HepG2 (cell line): ENCODE data around the gene BEST2. TPM values are rescaled to one million over a fixed set of nuclear protein-coding genes. Genes with fewer than 3 reads are reported as not detected.

ENCODE experiments used
- ARNTL ChIP-seq: sonication (generic); formaldehyde crosslinking; IDR thresholded peaks from 2 replicates; pipeline ENCODE4 v1.4.0; 2020; ENCODE audit warnings: mild to moderate bottlenecking, missing genetic modification reagents
- GATA4 ChIP-seq: sonication (generic); IDR thresholded peaks from 2 replicates; pipeline ENCODE4 v1.6.1; 2016; ENCODE audit warnings: antibody characterized with exemption, low read depth, borderline replicate concordance
- HNF4G ChIP-seq, 2 experiments: sonication (generic) in 1 of 2; formaldehyde crosslinking in 1 of 2; IDR thresholded peaks; 2 replicates each; pipeline versions ENCODE4 v1.4.0 to v1.6.1; 2011 to 2020; ENCODE audit warnings: borderline replicate concordance in 2 of 2, low read depth in 2 of 2, mild to moderate bottlenecking in 2 of 2, low read length in 1 of 2, missing genetic modification reagents in 1 of 2, moderate library complexity in 1 of 2
- HNRNPL ChIP-seq: fragments of 200-400 bp; formaldehyde crosslinking; IDR thresholded peaks from 2 replicates; pipeline ENCODE4 v1.6.1; 2017; ENCODE audit warnings: mild to moderate bottlenecking, low read depth, low read length
- KLF11 ChIP-seq: IDR thresholded peaks from 2 replicates; pipeline ENCODE4 v1.6.1; 2016; ENCODE audit warnings: missing compliant biosample characterization
- RFXAP ChIP-seq: sonication (generic); formaldehyde crosslinking; IDR thresholded peaks from 2 replicates; pipeline ENCODE4 v1.4.0; 2020; ENCODE audit warnings: missing genetic modification reagents, borderline replicate concordance
- SP2 ChIP-seq: sonication (generic); formaldehyde crosslinking; IDR thresholded peaks from 2 replicates; pipeline ENCODE4 v1.5.1; 2020; ENCODE audit warnings: mild to moderate bottlenecking, missing genetic modification reagents
- SPEN ChIP-seq: sonication (generic); formaldehyde crosslinking; IDR thresholded peaks from 2 replicates; pipeline ENCODE4 v1.5.1; 2020; ENCODE audit warnings: low read depth, mild to moderate bottlenecking, missing genetic modification reagents
- SRSF4 ChIP-seq: fragments of 200-400 bp; formaldehyde crosslinking; IDR thresholded peaks from one replicate; pipeline ENCODE4 v1.6.1; 2018; ENCODE audit warnings: mild to moderate bottlenecking, low read depth, low read length, moderate library complexity; ENCODE audit not compliant: poor library complexity, severe bottlenecking
- TBP ChIP-seq: sonication (generic); formaldehyde crosslinking; IDR thresholded peaks from 2 replicates; pipeline ENCODE4 v1.5.0; 2020; ENCODE audit warnings: missing genetic modification reagents
- THYN1 ChIP-seq: sonication (generic); formaldehyde crosslinking; IDR thresholded peaks from 2 replicates; pipeline ENCODE4 v1.8.1; 2023; ENCODE audit warnings: low read depth, mild to moderate bottlenecking, moderate library complexity, missing genetic modification reagents, borderline replicate concordance
- ZBTB42 ChIP-seq: sonication (generic); formaldehyde crosslinking; IDR thresholded peaks from 2 replicates; pipeline ENCODE4 v1.5.0; 2020; ENCODE audit warnings: mild to moderate bottlenecking, missing genetic modification reagents
- ZNF549 ChIP-seq: sonication (generic); formaldehyde crosslinking; IDR thresholded peaks from 2 replicates; pipeline ENCODE4 v1.5.0; 2020; ENCODE audit warnings: missing genetic modification reagents
- ZNF616 ChIP-seq: sonication (generic); formaldehyde crosslinking; IDR thresholded peaks from 2 replicates; pipeline ENCODE4 v1.5.0; 2020; ENCODE audit warnings: low read depth, mild to moderate bottlenecking, missing genetic modification reagents
- ZNF883 ChIP-seq: sonication (generic); formaldehyde crosslinking; IDR thresholded peaks from 2 replicates; pipeline ENCODE4 v1.5.1; 2020; ENCODE audit warnings: mild to moderate bottlenecking, missing genetic modification reagents; ENCODE audit errors: not compliant biosample characterization
- ZZZ3 ChIP-seq: sonication (generic); formaldehyde crosslinking; IDR thresholded peaks from 2 replicates; pipeline ENCODE4 v1.4.0; 2020; ENCODE audit warnings: missing genetic modification reagents, mild to moderate bottlenecking, borderline replicate concordance
- polyA plus RNA-seq, 8 experiments: library from polyadenylated mRNA; depleted of rRNA in 3 of 8; stranded (reverse) in 7 of 8; unstranded in 1 of 8; fragments of >200 nt; fragmentation: Illumina TruSeq in 4 of 8; extraction: Trizol in 4 of 8; gene quantifications; 2 replicates each; pipeline versions ENCODE4 v1.2.1 to v1.2.3, GENCODE V29; 2011 to 2016; ENCODE audit warnings: low read depth in 4 of 8, missing spikeins in 1 of 8, mixed read lengths in 1 of 8; ENCODE audit not compliant: insufficient read depth in 1 of 8
- total RNA-seq, 5 experiments: library from RNA; depleted of rRNA; stranded (reverse); fragments of >200 nt; fragmentation: Illumina TruSeq; extraction: Trizol; gene quantifications; 2 replicates each; pipeline ENCODE4 v1.2.3, GENCODE V29; 2016; ENCODE audit warnings: low read depth in 1 of 5
- TF ChIP-seq, protein P1 (sequence below): sonication (generic); formaldehyde crosslinking; IDR thresholded peaks from 2 replicates; pipeline ENCODE4 v1.5.1; 2020; ENCODE audit warnings: missing genetic modification reagents, mild to moderate bottlenecking, borderline replicate concordance
- TF ChIP-seq, protein P2 (sequence below): sonication (generic); formaldehyde crosslinking; IDR thresholded peaks from 2 replicates; pipeline ENCODE4 v1.4.0; 2020; ENCODE audit warnings: missing genetic modification reagents
- TF ChIP-seq, protein P3 (sequence below): sonication (generic); IDR thresholded peaks from 2 replicates; pipeline ENCODE4 v1.6.1; 2016; ENCODE audit warnings: low read depth, borderline replicate concordance

BEST2 gene
- total and polyA plus RNA-seq, 2 of the 13 experiments (the other 11 are each of a cell fraction or from before 2014, with no cell fraction given): not detected

- TF ChIP-seq, protein P1, sequence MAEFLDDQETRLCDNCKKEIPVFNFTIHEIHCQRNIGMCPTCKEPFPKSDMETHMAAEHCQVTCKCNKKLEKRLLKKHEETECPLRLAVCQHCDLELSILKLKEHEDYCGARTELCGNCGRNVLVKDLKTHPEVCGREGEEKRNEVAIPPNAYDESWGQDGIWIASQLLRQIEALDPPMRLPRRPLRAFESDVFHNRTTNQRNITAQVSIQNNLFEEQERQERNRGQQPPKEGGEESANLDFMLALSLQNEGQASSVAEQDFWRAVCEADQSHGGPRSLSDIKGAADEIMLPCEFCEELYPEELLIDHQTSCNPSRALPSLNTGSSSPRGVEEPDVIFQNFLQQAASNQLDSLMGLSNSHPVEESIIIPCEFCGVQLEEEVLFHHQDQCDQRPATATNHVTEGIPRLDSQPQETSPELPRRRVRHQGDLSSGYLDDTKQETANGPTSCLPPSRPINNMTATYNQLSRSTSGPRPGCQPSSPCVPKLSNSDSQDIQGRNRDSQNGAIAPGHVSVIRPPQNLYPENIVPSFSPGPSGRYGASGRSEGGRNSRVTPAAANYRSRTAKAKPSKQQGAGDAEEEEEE (CRISPR knock-in tag): no peak
- TF ChIP-seq SP2 (CRISPR knock-in tag): peak; percentile 39; the same call in 1 of the 2 replicates
- TF ChIP-seq ZNF616 (CRISPR knock-in tag): 0 out of 2 replicates have a peak, but pooled peaks have one; percentile 62
- TF ChIP-seq GATA4: no peak
- TF ChIP-seq, protein P2, sequence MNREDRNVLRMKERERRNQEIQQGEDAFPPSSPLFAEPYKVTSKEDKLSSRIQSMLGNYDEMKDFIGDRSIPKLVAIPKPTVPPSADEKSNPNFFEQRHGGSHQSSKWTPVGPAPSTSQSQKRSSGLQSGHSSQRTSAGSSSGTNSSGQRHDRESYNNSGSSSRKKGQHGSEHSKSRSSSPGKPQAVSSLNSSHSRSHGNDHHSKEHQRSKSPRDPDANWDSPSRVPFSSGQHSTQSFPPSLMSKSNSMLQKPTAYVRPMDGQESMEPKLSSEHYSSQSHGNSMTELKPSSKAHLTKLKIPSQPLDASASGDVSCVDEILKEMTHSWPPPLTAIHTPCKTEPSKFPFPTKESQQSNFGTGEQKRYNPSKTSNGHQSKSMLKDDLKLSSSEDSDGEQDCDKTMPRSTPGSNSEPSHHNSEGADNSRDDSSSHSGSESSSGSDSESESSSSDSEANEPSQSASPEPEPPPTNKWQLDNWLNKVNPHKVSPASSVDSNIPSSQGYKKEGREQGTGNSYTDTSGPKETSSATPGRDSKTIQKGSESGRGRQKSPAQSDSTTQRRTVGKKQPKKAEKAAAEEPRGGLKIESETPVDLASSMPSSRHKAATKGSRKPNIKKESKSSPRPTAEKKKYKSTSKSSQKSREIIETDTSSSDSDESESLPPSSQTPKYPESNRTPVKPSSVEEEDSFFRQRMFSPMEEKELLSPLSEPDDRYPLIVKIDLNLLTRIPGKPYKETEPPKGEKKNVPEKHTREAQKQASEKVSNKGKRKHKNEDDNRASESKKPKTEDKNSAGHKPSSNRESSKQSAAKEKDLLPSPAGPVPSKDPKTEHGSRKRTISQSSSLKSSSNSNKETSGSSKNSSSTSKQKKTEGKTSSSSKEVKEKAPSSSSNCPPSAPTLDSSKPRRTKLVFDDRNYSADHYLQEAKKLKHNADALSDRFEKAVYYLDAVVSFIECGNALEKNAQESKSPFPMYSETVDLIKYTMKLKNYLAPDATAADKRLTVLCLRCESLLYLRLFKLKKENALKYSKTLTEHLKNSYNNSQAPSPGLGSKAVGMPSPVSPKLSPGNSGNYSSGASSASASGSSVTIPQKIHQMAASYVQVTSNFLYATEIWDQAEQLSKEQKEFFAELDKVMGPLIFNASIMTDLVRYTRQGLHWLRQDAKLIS (CRISPR knock-in tag): no peak
- TF ChIP-seq ZNF883 (CRISPR knock-in tag): peak; percentile 62
- TF ChIP-seq HNRNPL: no peak
- no peak for TF ChIP-seq SRSF4
- TF ChIP-seq ZZZ3 (CRISPR knock-in tag): 0 out of 2 replicates have a peak, but pooled peaks have one; percentile 45
- TF ChIP-seq SPEN: no peak
- no peak for TF ChIP-seq ZNF549
- TF ChIP-seq, protein P3, sequence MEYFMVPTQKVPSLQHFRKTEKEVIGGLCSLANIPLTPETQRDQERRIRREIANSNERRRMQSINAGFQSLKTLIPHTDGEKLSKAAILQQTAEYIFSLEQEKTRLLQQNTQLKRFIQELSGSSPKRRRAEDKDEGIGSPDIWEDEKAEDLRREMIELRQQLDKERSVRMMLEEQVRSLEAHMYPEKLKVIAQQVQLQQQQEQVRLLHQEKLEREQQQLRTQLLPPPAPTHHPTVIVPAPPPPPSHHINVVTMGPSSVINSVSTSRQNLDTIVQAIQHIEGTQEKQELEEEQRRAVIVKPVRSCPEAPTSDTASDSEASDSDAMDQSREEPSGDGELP: peak; percentile 39; the same call in 1 of the 2 replicates
- 0 out of 2 replicates have a peak, but pooled peaks have one; percentile 8 for TF ChIP-seq RFXAP (CRISPR knock-in tag)
- TF ChIP-seq HNF4G (IDR thresholded peaks at IDR 0.05; ENCODE audit: borderline replicate concordance, low read depth, low read length): no peak
- no peak for TF ChIP-seq HNF4G (CRISPR knock-in tag; IDR thresholded peaks at IDR 0.05; ENCODE audit: borderline replicate concordance, low read depth)
- 0 out of 2 replicates have a peak, but pooled peaks have one; percentile 64 for TF ChIP-seq ZBTB42 (CRISPR knock-in tag)
- peak; percentile 95 for TF ChIP-seq ARNTL (CRISPR knock-in tag)
- TF ChIP-seq THYN1: no peak
- TF ChIP-seq TBP (CRISPR knock-in tag): no peak
- TF ChIP-seq KLF11: no peak
Observed at GRCh38 chr19:12774588-12775555, 23.3 kb downstream of the BEST2 start, which contains the start of gene HOOK2 (continued).
